Left lung (tissue), 10 donors: ENCODE results near the gene PLK5. TPM values are rescaled to one million over a fixed set of nuclear protein-coding genes. Genes with fewer than 3 reads are reported as not detected.

ENCODE experiments used
- ATAC-seq: fragments of 200-7000 bp; cut with Tn5 transposase; one replicate; pipeline ENCODE4 v1.9.1; 2020; ENCODE audit warnings: moderate library complexity
- DNase-seq, 4 donors: peaks; one replicate each; pipeline ENCODE4 v3.0.0-alpha.2; 2013 to 2020
- H3K27ac ChIP-seq, 2 donors: fragments of 200-600 bp; sonication (generic) in 1 of 2; one replicate each; pipeline versions ENCODE4 v1.5.0 to v1.8.0; 2020 to 2021
- H3K27me3 ChIP-seq, 2 donors: fragments of 200-600 bp; sonication (generic) in 1 of 2; one replicate each; pipeline versions ENCODE4 v1.5.0 to v1.8.0; 2020 to 2021
- H3K36me3 ChIP-seq, 2 donors: fragments of 200-600 bp; sonication (generic) in 1 of 2; one replicate each; pipeline versions ENCODE4 v1.5.0 to v1.8.0; 2020 to 2021
- H3K4me1 ChIP-seq, 2 donors: fragments of 200-600 bp; one replicate each; pipeline ENCODE4 v1.8.0; 2021
- H3K4me3 ChIP-seq, 2 donors: fragments of 200-600 bp; sonication (generic) in 1 of 2; one replicate each; pipeline versions ENCODE4 v1.5.0 to v1.8.0; 2020 to 2021; ENCODE audit warnings: mild to moderate bottlenecking in 1 of 2
- H3K9me3 ChIP-seq, 2 donors: fragments of 200-600 bp; sonication (generic) in 1 of 2; one replicate each; pipeline versions ENCODE4 v1.5.0 to v1.8.0; 2020 to 2021
- intact Hi-C, 2 donors: fragments of 100-400 bp; cut with DNase I; formaldehyde crosslinking; loops; one replicate each; pipeline versions ENCODE4 v1.11.2 to v1.14.2; 2022
- polyA plus RNA-seq, 6 donors: library from polyadenylated mRNA; unstranded; fragments of 120-200 nt; gene quantifications; one replicate each; pipeline ENCODE4 v1.2.1, GENCODE V29; 2013; ENCODE audit not compliant: insufficient read length in 6 of 6
- total RNA-seq, 2 donors: library from RNA; stranded (reverse); fragmentation: NEBNext Ultra II Directional; extraction: Animal tissue kit (Norgen Biotek cat#: 25700); gene quantifications; one replicate each; pipeline ENCODE4 v1.2.1, GENCODE V29; 2021
- TF ChIP-seq, protein P1 (sequence below), 2 donors: fragments of 200-600 bp; sonication (generic) in 1 of 2; IDR thresholded peaks; one replicate each; pipeline versions ENCODE4 v1.5.0 to v1.8.0; 2021; ENCODE audit warnings: antibody characterized with exemption in 2 of 2
- donor health status: DM: no; HTN: yes; CAD: no.
- donor health status: DM: no; HTN: no; CAD: no.

Gene PLK5
- total and polyA plus RNA-seq, 8 donors = 0.09 to 0.32 (median 0.18) TPM; not detected in 2

DNA sequence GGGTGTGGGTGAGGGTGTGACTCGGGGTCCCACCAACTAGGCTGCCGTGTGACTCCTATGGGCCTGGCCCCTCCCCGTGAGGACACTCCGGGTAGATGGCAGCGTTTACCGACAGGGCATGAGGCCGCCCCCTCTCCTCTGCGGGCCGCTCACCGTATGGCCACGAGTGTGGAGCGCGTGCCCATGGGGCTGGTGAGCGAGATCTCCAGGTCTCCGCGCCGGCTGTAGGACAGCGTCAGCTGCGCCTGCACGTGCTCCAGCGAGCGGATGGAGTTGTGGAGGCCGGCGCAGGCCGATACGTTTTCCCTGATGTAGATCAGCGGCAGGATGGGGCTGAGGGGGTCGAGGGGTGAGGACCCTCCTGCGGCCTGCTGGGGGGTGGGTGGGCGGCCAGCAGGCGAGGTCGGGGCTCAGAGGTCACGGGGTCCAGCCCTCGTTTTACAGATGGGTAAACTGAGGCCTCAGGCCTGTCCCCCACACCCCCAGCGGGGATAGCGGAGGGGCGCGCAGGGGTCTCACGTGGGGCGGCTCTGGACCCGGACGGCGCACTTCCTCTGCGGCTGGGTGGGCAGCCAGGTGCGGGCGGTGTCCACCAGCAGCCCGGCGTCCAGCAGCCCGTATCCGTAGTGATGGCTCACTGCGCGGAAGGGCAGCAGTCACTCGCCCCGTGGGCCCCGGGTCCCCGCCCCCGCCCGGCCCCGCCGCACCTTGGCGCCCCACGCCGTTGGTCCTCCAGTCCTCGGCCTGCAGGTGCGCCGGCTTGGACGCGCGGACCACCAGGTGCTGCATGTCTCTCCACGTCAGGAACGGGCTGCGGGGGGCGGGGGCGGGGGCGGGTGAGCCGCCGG, 40.5 kb upstream of the PLK5 start:
- no peak overlapping the region for H3K4me3 ChIP-seq
- no peaks in the 10 kb centered on the region for H3K27me3 ChIP-seq
- no peak overlapping the region for H3K27ac ChIP-seq
- DNase-seq (peak in 1 of 4 donors; percentile 78), ATAC-seq (no peak)
- peaks cover 0 to 8% of the 10 kb centered on the region in 2 donors for H3K4me1 ChIP-seq
- TF ChIP-seq, protein P1, sequence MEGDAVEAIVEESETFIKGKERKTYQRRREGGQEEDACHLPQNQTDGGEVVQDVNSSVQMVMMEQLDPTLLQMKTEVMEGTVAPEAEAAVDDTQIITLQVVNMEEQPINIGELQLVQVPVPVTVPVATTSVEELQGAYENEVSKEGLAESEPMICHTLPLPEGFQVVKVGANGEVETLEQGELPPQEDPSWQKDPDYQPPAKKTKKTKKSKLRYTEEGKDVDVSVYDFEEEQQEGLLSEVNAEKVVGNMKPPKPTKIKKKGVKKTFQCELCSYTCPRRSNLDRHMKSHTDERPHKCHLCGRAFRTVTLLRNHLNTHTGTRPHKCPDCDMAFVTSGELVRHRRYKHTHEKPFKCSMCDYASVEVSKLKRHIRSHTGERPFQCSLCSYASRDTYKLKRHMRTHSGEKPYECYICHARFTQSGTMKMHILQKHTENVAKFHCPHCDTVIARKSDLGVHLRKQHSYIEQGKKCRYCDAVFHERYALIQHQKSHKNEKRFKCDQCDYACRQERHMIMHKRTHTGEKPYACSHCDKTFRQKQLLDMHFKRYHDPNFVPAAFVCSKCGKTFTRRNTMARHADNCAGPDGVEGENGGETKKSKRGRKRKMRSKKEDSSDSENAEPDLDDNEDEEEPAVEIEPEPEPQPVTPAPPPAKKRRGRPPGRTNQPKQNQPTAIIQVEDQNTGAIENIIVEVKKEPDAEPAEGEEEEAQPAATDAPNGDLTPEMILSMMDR (IDR thresholded peaks at IDR 0.05) = no peak
- intact Hi-C loops = no loop called here
- H3K36me3 ChIP-seq = no peaks in the 10 kb centered on the region
- no peaks in the 10 kb centered on the region for H3K9me3 ChIP-seq

DNA sequence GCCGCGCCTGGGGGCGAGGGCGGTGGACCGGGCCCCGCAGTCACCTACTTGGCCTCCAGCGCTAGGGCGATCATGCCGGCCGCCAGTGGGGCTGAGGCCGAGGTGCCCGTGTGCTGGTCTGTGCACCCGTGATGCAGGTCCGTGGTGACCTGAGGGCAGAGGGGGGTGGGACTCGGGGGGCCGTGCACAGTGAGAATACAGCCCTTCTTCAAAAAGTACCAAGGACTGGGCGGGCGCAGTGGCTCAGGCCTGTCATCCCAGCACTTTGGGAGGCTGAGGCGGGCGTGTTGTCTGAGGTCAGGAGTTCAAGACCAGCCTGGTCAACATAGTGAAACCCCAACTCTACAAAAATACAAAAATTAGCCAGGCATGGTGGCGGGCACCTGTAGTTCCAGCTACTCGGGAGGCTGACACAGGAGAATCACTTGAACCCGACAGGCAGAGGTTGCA, 39.9 kb upstream of the PLK5 start:
- Histone ChIP-seq H3K27me3 (no peaks in the 10 kb centered on the region), H3K9me3 (no peaks in the 10 kb centered on the region), H3K27ac (no peak overlapping the region), H3K36me3 (no peaks in the 10 kb centered on the region), H3K4me3 (no peak overlapping the region), H3K4me1 (peaks cover 0 to 5% of the 10 kb centered on the region in 2 donors)
- intact Hi-C loops = no loop called here
- DNase-seq (no peak), ATAC-seq (no peak)
- TF ChIP-seq, protein P1 (IDR thresholded peaks at IDR 0.05) = no peak

GRCh38 chr19:1486720-1487575, 36.9 kb upstream of the PLK5 start:
- DNase-seq = peak in 1 of 4 donors; percentile 69
- no peaks in the 10 kb centered on the region for H3K36me3 ChIP-seq
- H3K4me3 ChIP-seq = no peak overlapping the region
- no peak overlapping the region for H3K27ac ChIP-seq
- TF ChIP-seq, protein P1 (IDR thresholded peaks at IDR 0.05) = no peak
- peaks cover 0 to 17% of the 10 kb centered on the region in 2 donors for H3K27me3 ChIP-seq
- intact Hi-C loops = no loop called here
- H3K4me1 ChIP-seq = peaks cover 5 to 18% of the 10 kb centered on the region in 2 donors
- no peak for ATAC-seq
- no peaks in the 10 kb centered on the region for H3K9me3 ChIP-seq

GRCh38 chr19:1487576-1488281, 36.1 kb upstream of the PLK5 start:
- H3K27me3 ChIP-seq = peaks cover 0 to 25% of the 10 kb centered on the region in 2 donors
- intact Hi-C loops = no loop called here
- no peak overlapping the region for H3K4me3 ChIP-seq
- DNase-seq (peak in 1 of 4 donors; percentile 68), ATAC-seq (no peak)
- no peaks in the 10 kb centered on the region for H3K36me3 ChIP-seq
- H3K27ac ChIP-seq = no peak overlapping the region
- no peaks in the 10 kb centered on the region for H3K9me3 ChIP-seq
- TF ChIP-seq, protein P1 (IDR thresholded peaks at IDR 0.05) = no peak
- peaks cover 5 to 18% of the 10 kb centered on the region in 2 donors for H3K4me1 ChIP-seq
